IMR-90 (cell line): Measurements from ENCODE around the gene WASF3. TPM values are rescaled to one million over a fixed set of nuclear protein-coding genes. Genes with fewer than 3 reads are reported as not detected.

Source experiments
- ATAC-seq: fragments of 200-7000 bp; cut with Tn5 transposase; 2 replicates; pipeline ENCODE4 v1.9.1; 2020; ENCODE audit warnings: low read depth, mild to moderate bottlenecking, moderate library complexity
- BruUV-seq: library from RNA; stranded (reverse); fragments of 400-500 nt; replicated peaks from 2 replicates; lab custom pipeline; 2021; lab: Mats Ljungman, UMichigan
- CTCF ChIA-PET: fragments of 300-600 bp; formaldehyde crosslinking; extraction: SDS; loops from one replicate; lab custom pipeline; 2021; ENCODE audit warnings: antibody characterized with exemption; lab: Yijun Ruan, JAX
- POLR2A ChIA-PET: fragments of 300-600 bp; sonication (Branson Sonifier 250); formaldehyde crosslinking; loops from one replicate; lab custom pipeline; 2022; ENCODE audit warnings: antibody characterized with exemption; ENCODE audit not compliant: unreplicated experiment; lab: Charles Lee
- DNase-seq: peaks from one replicate; pipeline ENCODE4 v3.0.0; 2013
- H2AFZ ChIP-seq: replicated peaks from 2 replicates; pipeline ENCODE3; 2013; ENCODE audit warnings: low read length, mild to moderate bottlenecking; ENCODE audit not compliant: poor library complexity
- H2AK5ac ChIP-seq: 2 replicates; pipeline ENCODE4 v1.6.1; 2013; ENCODE audit warnings: low read depth, low read length, inconsistent platforms
- H2AK9ac ChIP-seq: replicated peaks from 2 replicates; pipeline ENCODE3; 2013; ENCODE audit warnings: mild to moderate bottlenecking, low read depth, low read length, moderate library complexity; ENCODE audit not compliant: poor library complexity
- H2BK120ac ChIP-seq: 2 replicates; pipeline ENCODE4 v1.6.1; 2013; ENCODE audit warnings: low read depth, low read length, inconsistent platforms
- H2BK15ac ChIP-seq: 3 replicates; pipeline ENCODE4 v1.6.1; 2013; ENCODE audit warnings: low read depth, low read length, inconsistent platforms
- H2BK20ac ChIP-seq: 2 replicates; pipeline ENCODE4 v1.6.1; 2013; ENCODE audit warnings: low read depth, mild to moderate bottlenecking, inconsistent platforms, low read length, moderate library complexity
- H2BK5ac ChIP-seq: 2 replicates; pipeline ENCODE4 v1.6.1; 2013; ENCODE audit warnings: mild to moderate bottlenecking, low read depth, low read length, inconsistent platforms; ENCODE audit not compliant: poor library complexity, severe bottlenecking
- H3K14ac ChIP-seq: replicated peaks from 2 replicates; pipeline ENCODE4 v1.6.1; 2013; ENCODE audit warnings: low read depth, low read length, inconsistent platforms
- H3K18ac ChIP-seq: 2 replicates; pipeline ENCODE4 v1.6.1; 2013; ENCODE audit warnings: low read depth, low read length, control low read depth
- H3K23ac ChIP-seq: 2 replicates; pipeline ENCODE4 v1.6.1; 2013; ENCODE audit warnings: low read depth, low read length, inconsistent platforms
- H3K27ac ChIP-seq: 2 replicates; pipeline ENCODE4 v1.5.1; 2013; ENCODE audit warnings: mild to moderate bottlenecking, control low read depth, low read length; ENCODE audit not compliant: insufficient read depth
- H3K27me3 ChIP-seq: 2 replicates; pipeline ENCODE4 v1.6.1; 2013; ENCODE audit warnings: low read length; ENCODE audit not compliant: control insufficient read depth, insufficient read depth
- H3K36me3 ChIP-seq: 2 replicates; pipeline ENCODE4 v1.6.1; 2013; ENCODE audit warnings: low read length, mixed read lengths; ENCODE audit not compliant: control insufficient read depth, insufficient read depth
- H3K4ac ChIP-seq: 2 replicates; pipeline ENCODE4 v1.6.1; 2013; ENCODE audit warnings: low read depth, low read length, inconsistent platforms
- H3K4me1 ChIP-seq: 2 replicates; pipeline ENCODE4 v1.6.1; 2013; ENCODE audit warnings: low read length, mixed read lengths; ENCODE audit not compliant: control insufficient read depth, insufficient read depth
- H3K4me2 ChIP-seq: 2 replicates; pipeline ENCODE4 v1.6.1; 2013; ENCODE audit warnings: low read depth, mild to moderate bottlenecking, control low read depth, low read length, moderate library complexity
- H3K4me3 ChIP-seq: 2 replicates; pipeline ENCODE4 v1.5.1; 2013; ENCODE audit warnings: low read depth, mild to moderate bottlenecking, control low read depth, low read length, moderate library complexity; ENCODE audit not compliant: insufficient read depth
- H3K56ac ChIP-seq: 2 replicates; pipeline ENCODE4 v1.6.1; 2013; ENCODE audit warnings: low read length, inconsistent platforms; ENCODE audit not compliant: insufficient read depth; ENCODE audit errors: extremely low read depth
- H3K79me1 ChIP-seq, 2 experiments: 2 replicates each; pipeline ENCODE4 v1.6.1; 2013; ENCODE audit warnings: low read length in 2 of 2, inconsistent platforms in 1 of 2, low read depth in 1 of 2
- H3K9ac ChIP-seq: 2 replicates; pipeline ENCODE4 v1.6.1; 2013; ENCODE audit warnings: low read depth, low read length, control low read depth
- H3K9me1 ChIP-seq: 2 replicates; pipeline ENCODE4 v1.6.1; 2013; ENCODE audit warnings: low read length, inconsistent platforms; ENCODE audit not compliant: insufficient read depth
- H3K9me3 ChIP-seq: 2 replicates; pipeline ENCODE4 v1.6.1; 2013; ENCODE audit warnings: low read length; ENCODE audit not compliant: control insufficient read depth, insufficient read depth
- H4K20me1 ChIP-seq: 2 replicates; pipeline ENCODE4 v1.6.1; 2013; ENCODE audit warnings: low read length, inconsistent platforms; ENCODE audit not compliant: insufficient read depth
- H4K5ac ChIP-seq: 2 replicates; pipeline ENCODE4 v1.6.1; 2013; ENCODE audit warnings: mild to moderate bottlenecking, low read depth, low read length, control low read depth
- H4K8ac ChIP-seq, 2 experiments: 2 replicates each; pipeline ENCODE4 v1.6.1; 2013; ENCODE audit warnings: low read depth in 2 of 2, low read length in 2 of 2, control low read depth in 1 of 2, inconsistent platforms in 1 of 2
- H4K91ac ChIP-seq: 2 replicates; pipeline ENCODE4 v1.6.1; 2013; ENCODE audit warnings: low read depth, low read length, inconsistent platforms; ENCODE audit not compliant: insufficient read depth
- BHLHE40 ChIP-seq: fragments of 150-350 bp; IDR thresholded peaks from 2 replicates; pipeline ENCODE4 v1.6.1; 2016; ENCODE audit warnings: mild to moderate bottlenecking, low read depth, low read length
- RAD21 ChIP-seq: IDR thresholded peaks from 2 replicates; pipeline ENCODE4 v1.6.1; 2012; ENCODE audit warnings: low read length, improper control_type of control experiment
- WGBS, 2 experiments: methylation state at CpG; one replicate each; pipeline versions ENCODE4 v1.1.5 to v1.1.7; 2013; ENCODE audit warnings: missing lambda C conversion rate in 2 of 2; ENCODE audit not compliant: insufficient read length in 1 of 2; ENCODE audit errors: extremely low coverage in 2 of 2; 5-methylcytosine and 5-hydroxymethylcytosine counted together
- dilution Hi-C: fragments of 300-500 bp; cut with HindIII; formaldehyde crosslinking; loops from one replicate; pipeline ENCODE4 v1.14.3; 2018; ENCODE audit warnings: low sequenced_read_pairs; ENCODE audit not compliant: unreplicated experiment
- in situ Hi-C: fragments of 300-500 bp; cut with MboI; formaldehyde crosslinking; loops from 3 replicates; pipeline ENCODE4 v1.14.3; 2019; ENCODE audit warnings: low sequenced_read_pairs, inconsistent platforms, mixed read lengths
- intact Hi-C: fragments of 100-400 bp; cut with micrococcal nuclease; formaldehyde crosslinking; loops from 2 replicates; pipeline ENCODE4 v1.10.0; 2022
- polyA plus RNA-seq, 3 experiments: library from polyadenylated mRNA; depleted of rRNA; stranded (reverse); fragments of >200 nt; gene quantifications; 2 replicates each; pipeline ENCODE4 v1.2.3, GENCODE V29; 2012; ENCODE audit warnings: low replicate concordance in 1 of 3
- total RNA-seq: library from RNA; depleted of rRNA; stranded (reverse); fragments of >200 nt; gene quantifications from 2 replicates; pipeline ENCODE4 v1.2.3, GENCODE V29; 2012

WASF3 gene
- total and polyA plus RNA-seq, 2 of the 4 experiments (the other 2 are of a cell fraction), result 4.3 to 11.4 TPM

GRCh38 chr13:26605845-26606244 is 48.4 kb downstream of the WASF3 start:
- Histone ChIP-seq H3K27ac (no peak overlapping the region), H2BK120ac (no peak overlapping the region), H3K23ac (no peak overlapping the region), H2AK9ac (no peak overlapping the region), H4K20me1 (peaks cover 48% of the 10 kb centered on the region; the same call in 1 of the 2 replicates), H2AK5ac (no peak overlapping the region), H2AFZ (no peak overlapping the region), H3K79me1 (peaks cover 31 to 64% of the 10 kb centered on the region in 2 experiments), H3K56ac (no peak overlapping the region), H4K8ac (no peak overlapping the region), H3K4me1 (peaks cover 9% of the 10 kb centered on the region), H3K9me3 (no peaks in the 10 kb centered on the region), H3K18ac (no peak overlapping the region), H4K5ac (no peak overlapping the region), H2BK20ac (no peak overlapping the region), H3K14ac (no peak overlapping the region), H4K91ac (no peak overlapping the region), H3K36me3 (no peaks in the 10 kb centered on the region), H3K4me3 (no peak overlapping the region), H3K27me3 (no peaks in the 10 kb centered on the region), H2BK15ac (no peak overlapping the region), H3K9me1 (peaks cover 7% of the 10 kb centered on the region; the same call in 1 of the 2 replicates), H3K4me2 (no peak overlapping the region), H2BK5ac (no peak overlapping the region), H3K9ac (no peak overlapping the region), H3K4ac (no peak overlapping the region)
- no TSS peak for BruUV-seq
- in situ Hi-C loops, result no loop called here
- no peak for ATAC-seq
- dilution Hi-C loops, result no loop called here
- intact Hi-C loops, result no loop called here
- no peak for TF ChIP-seq BHLHE40
- peak; percentile 23; the same call in 1 of the 2 replicates for TF ChIP-seq RAD21
- WGBS, 2 experiments, result no CpG with 5 or more reads among the region's 2 CpGs
- POLR2A ChIA-PET, result no interaction called here
- CTCF ChIA-PET, result no interaction called here
- DNase-seq, result no peak
